Fibroblast of the aortic adventitia (primary cell): ENCODE data around the gene SLC22A17. TPM values are rescaled to one million over a fixed set of nuclear protein-coding genes. Genes with fewer than 3 reads are reported as not detected.

ENCODE experiments used
- DNase-seq: peaks from one replicate; pipeline ENCODE4 v3.0.0-alpha.2; 2010; ENCODE audit warnings: low read depth
- H3K4me3 ChIP-seq: 2 replicates; pipeline ENCODE4 v1.5.1; 2011; ENCODE audit warnings: low read depth, mild to moderate bottlenecking, control low read depth, low read length, moderate library complexity
- total RNA-seq: library from RNA; depleted of rRNA; stranded (reverse); fragments of >200 nt; gene quantifications from 2 replicates; pipeline ENCODE4 v1.2.3, GENCODE V29; 2012; ENCODE audit warnings: low replicate concordance
- TF ChIP-seq, protein P1 (sequence below): IDR thresholded peaks from 2 replicates; pipeline ENCODE4 v1.5.1; 2011; ENCODE audit warnings: mild to moderate bottlenecking, low read length, control low read depth, inconsistent platforms; ENCODE audit not compliant: insufficient read depth

Gene SLC22A17
- total RNA-seq, 1 donor = 13.4 TPM

DNA sequence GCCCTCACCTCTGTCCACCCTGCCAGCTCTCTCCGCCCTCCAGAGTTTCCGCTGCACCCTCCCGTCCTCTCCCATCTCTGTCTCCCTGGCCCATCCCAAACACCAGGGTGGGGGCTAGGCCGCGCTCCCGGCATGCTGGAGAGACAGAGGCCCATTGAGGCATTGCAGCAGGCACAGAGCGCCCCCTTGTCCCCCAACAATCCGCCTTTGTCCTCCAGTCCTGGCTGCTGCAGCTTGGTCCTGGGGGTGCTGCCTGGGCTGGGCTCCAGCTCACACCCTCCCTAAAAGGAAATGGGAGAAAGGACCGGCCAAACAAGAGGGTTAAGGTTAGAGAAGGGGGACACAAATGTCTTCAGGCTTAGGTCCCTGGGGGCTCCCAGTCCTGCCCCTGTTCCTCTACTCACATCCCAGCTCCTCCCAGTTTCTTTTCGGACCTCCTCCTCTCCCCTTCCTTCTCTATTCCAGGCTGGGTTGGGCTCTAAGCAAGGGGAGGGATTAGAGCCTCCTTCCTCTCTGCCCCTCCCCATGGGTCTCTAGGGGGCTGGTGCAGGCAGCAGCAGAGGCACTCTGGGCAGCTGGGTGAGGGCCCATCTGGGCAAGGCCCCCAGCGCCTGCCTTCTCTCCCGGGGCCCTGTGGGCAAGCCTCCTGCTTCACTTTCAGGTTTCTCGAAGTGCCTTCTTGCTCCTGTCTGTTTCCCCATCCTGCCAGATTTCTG lies 24.0 kb upstream of the SLC22A17 start, which contains the start of gene CMTM5:
Gene CMTM5 (plus strand): TSS at position 565 of the 716 bp plus-strand sequence. CDS start 206 bp downstream, outside the sequence.
- no peak for DNase-seq
- TF ChIP-seq, protein P1, sequence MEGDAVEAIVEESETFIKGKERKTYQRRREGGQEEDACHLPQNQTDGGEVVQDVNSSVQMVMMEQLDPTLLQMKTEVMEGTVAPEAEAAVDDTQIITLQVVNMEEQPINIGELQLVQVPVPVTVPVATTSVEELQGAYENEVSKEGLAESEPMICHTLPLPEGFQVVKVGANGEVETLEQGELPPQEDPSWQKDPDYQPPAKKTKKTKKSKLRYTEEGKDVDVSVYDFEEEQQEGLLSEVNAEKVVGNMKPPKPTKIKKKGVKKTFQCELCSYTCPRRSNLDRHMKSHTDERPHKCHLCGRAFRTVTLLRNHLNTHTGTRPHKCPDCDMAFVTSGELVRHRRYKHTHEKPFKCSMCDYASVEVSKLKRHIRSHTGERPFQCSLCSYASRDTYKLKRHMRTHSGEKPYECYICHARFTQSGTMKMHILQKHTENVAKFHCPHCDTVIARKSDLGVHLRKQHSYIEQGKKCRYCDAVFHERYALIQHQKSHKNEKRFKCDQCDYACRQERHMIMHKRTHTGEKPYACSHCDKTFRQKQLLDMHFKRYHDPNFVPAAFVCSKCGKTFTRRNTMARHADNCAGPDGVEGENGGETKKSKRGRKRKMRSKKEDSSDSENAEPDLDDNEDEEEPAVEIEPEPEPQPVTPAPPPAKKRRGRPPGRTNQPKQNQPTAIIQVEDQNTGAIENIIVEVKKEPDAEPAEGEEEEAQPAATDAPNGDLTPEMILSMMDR = no peak
- no peak within 1 kb of the TSS for H3K4me3 ChIP-seq

DNA sequence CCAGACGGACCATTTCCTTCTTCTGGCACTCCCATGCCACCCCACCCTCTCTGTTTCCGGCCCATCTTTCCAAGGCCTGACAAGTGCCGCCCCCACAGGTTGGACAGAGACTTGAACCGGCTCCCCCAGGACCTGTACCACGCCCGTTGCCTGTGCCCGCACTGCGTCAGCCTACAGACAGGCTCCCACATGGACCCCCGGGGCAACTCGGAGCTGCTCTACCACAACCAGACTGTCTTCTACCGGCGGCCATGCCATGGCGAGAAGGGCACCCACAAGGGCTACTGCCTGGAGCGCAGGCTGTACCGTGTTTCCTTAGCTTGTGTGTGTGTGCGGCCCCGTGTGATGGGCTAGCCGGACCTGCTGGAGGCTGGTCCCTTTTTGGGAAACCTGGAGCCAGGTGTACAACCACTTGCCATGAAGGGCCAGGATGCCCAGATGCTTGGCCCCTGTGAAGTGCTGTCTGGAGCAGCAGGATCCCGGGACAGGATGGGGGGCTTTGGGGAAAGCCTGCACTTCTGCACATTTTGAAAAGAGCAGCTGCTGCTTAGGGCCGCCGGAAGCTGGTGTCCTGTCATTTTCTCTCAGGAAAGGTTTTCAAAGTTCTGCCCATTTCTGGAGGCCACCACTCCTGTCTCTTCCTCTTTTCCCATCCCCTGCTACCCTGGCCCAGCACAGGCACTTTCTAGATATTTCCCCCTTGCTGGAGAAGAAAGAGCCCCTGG lies 23.0 kb upstream of the SLC22A17 start:
- no peak for DNase-seq
- H3K4me3 ChIP-seq = no peak overlapping the region
- TF ChIP-seq, protein P1 = no peak

DNA sequence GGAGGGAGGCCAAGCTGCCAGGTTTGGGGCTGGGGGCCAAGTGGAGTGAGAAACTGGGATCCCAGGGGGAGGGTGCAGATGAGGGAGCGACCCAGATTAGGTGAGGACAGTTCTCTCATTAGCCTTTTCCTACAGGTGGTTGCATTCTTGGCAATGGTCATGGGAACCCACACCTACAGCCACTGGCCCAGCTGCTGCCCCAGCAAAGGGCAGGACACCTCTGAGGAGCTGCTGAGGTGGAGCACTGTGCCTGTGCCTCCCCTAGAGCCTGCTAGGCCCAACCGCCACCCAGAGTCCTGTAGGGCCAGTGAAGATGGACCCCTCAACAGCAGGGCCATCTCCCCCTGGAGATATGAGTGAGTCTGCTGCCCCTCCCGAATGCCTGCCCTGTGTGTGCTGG lies 20.4 kb upstream of the SLC22A17 start:
- TF ChIP-seq, protein P1 = no peak
- H3K4me3 ChIP-seq = no peak overlapping the region
- DNase-seq = no peak

DNA sequence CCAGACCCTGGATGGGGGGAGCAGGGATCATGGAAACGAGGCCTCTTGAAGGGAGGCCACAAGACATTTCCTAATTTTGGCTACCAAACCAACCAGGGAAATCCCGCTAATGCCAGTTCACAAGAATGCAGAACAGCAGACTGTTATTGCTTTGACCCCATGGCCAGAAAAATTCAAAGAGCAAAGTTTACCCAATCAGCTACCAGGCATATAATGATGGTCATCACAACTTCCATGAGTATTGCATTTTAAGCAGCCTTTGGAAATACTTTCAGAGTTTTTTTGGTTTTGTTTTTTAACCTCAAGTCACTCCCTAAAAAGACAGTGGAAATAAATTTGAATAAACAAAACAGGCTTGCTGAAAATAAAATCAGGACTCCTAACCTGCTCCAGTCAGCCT lies 19.8 kb upstream of the SLC22A17 start, which contains the start of gene IL25:
Gene IL25 (plus strand): TSS at position 301 of the 400 bp plus-strand sequence.
- no peak within 1 kb of the TSS for H3K4me3 ChIP-seq
- TF ChIP-seq, protein P1 = no peak
- no peak for DNase-seq

DNA sequence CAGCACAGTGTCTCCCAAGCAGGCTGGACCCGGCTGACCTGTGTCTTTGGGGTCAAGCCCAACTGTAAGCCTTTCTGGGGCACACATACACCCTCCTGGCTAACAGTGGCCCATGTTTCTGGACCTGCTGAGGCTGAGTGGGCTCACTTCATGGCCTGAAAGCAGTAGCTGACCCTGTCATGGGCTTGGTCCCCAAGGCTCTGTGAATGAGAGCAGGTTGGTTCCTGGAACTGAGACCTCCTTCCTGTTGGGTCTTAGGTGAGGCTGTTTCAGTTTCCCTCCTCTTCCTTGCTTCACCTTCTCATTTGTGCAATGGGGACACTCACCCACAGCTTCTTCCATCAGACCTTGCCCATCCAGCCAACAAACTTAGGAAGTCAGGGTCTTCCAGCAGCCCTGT lies 19.2 kb upstream of the SLC22A17 start:
- TF ChIP-seq, protein P1 = no peak
- DNase-seq = no peak
- no peak overlapping the region for H3K4me3 ChIP-seq

DNA sequence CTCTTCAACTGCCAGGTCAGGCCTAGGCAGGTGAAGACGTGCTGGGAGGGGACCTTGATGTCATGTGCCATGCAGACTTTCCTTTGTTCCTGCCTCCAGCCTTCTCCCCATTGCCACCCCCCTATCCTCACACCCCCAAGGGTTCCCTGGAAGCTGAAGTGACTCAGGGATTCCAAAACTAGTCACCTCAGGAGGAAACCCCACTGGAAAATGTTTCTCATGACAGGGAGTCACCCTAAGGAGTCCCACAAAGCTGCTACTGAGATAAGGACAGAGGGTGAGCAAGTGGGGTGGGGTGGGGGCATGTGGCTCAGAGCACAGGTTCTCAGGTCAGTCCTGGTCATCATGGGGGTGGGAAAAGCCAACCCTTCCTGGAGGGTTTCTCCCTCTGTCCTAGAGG lies 17.5 kb upstream of the SLC22A17 start:
- TF ChIP-seq, protein P1 = no peak
- no peak overlapping the region for H3K4me3 ChIP-seq
- no peak for DNase-seq
